Measurements from ENCODE around the gene PTPN1.

DNA sequence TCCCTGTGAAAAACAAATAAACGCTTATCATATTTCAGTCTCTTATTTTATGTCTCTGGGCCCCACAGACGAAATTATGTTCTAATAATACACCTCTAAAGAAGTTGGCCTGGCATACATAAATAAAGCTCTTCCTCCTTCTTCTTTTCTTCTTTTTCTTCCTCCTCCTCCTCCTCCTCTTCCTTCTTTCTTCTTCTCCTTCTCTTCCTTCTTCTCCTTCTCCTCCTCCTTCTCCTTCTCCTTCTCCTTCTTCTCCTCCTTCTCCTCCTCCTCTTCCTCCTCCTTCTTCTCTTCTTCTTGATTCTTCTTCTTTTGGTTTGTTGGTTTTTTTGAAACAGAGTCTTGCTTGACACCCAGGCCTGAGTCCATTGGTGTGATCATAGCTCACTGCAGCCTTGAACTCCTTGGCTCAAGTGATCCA lies 41.8 kb upstream of the PTPN1 start:
- TF ChIP-seq, protein P1, sequence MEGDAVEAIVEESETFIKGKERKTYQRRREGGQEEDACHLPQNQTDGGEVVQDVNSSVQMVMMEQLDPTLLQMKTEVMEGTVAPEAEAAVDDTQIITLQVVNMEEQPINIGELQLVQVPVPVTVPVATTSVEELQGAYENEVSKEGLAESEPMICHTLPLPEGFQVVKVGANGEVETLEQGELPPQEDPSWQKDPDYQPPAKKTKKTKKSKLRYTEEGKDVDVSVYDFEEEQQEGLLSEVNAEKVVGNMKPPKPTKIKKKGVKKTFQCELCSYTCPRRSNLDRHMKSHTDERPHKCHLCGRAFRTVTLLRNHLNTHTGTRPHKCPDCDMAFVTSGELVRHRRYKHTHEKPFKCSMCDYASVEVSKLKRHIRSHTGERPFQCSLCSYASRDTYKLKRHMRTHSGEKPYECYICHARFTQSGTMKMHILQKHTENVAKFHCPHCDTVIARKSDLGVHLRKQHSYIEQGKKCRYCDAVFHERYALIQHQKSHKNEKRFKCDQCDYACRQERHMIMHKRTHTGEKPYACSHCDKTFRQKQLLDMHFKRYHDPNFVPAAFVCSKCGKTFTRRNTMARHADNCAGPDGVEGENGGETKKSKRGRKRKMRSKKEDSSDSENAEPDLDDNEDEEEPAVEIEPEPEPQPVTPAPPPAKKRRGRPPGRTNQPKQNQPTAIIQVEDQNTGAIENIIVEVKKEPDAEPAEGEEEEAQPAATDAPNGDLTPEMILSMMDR (IDR thresholded peaks at IDR 0.05; ENCODE audit: low read length): no peak
- no peak for TF ChIP-seq EZH2 (IDR thresholded peaks at IDR 0.05; ENCODE audit: borderline replicate concordance, low read length)
